NCI-H146 treated with DMSO at 0.1 percent for 48 hours (cell line): ENCODE results near the gene CHRNG.
A peak's percentile ranks its signal among the peaks of the same experiment; 100 is the strongest.

Experiments
- DNase-seq: peaks from one replicate; lab custom pipeline; 2025; ENCODE audit not compliant: unreplicated experiment; lab: John Stamatoyannopoulos, UW

Gene CHRNG, protein sequence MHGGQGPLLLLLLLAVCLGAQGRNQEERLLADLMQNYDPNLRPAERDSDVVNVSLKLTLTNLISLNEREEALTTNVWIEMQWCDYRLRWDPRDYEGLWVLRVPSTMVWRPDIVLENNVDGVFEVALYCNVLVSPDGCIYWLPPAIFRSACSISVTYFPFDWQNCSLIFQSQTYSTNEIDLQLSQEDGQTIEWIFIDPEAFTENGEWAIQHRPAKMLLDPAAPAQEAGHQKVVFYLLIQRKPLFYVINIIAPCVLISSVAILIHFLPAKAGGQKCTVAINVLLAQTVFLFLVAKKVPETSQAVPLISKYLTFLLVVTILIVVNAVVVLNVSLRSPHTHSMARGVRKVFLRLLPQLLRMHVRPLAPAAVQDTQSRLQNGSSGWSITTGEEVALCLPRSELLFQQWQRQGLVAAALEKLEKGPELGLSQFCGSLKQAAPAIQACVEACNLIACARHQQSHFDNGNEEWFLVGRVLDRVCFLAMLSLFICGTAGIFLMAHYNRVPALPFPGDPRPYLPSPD

DNA sequence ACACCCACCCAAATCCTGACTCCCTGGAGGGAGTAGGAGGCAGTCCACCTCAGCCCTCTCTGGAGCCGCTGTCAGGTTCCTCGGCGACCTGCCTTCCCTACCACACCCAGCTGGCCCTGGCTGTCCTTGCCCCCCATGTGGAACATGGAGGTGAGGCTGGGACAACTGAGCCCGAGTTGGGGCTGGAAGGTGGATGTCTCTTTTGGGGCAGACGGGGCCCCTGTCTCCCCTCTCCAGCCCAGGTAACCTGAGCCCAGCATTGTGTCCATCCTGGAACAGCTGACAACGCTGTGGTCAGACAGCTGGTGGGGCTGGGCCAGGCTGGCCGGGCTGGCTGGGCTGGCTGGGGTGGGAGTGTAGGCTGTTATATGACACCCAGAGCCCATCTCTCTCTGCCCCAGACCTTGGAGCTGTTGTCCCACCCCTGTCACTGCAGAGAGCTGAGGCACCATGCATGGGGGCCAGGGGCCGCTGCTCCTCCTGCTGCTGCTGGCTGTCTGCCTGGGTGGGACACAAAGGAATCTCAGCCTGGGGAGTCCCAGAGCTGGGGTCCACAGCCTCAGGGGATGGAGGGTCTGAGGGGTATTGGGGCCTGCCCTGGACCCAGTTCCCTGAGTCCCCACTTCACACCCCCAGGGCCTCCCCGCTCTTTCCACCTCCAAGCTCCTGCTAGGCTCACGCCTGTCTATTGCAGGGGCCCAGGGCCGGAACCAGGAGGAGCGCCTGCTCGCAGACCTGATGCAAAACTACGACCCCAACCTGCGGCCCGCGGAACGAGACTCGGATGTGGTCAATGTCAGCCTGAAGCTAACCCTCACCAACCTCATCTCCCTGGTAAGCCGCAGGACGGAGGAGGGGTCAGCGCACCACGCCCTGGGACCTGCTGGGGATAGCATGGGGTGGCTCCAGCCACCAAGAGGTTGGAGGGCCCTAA, at the start of gene CHRNG:
Gene CHRNG, plus strand, starts transcription at position 395 of the 934 bp plus-strand sequence. Its CDS starts 56 bp downstream, at position 451.
- no peak for DNase-seq

DNA sequence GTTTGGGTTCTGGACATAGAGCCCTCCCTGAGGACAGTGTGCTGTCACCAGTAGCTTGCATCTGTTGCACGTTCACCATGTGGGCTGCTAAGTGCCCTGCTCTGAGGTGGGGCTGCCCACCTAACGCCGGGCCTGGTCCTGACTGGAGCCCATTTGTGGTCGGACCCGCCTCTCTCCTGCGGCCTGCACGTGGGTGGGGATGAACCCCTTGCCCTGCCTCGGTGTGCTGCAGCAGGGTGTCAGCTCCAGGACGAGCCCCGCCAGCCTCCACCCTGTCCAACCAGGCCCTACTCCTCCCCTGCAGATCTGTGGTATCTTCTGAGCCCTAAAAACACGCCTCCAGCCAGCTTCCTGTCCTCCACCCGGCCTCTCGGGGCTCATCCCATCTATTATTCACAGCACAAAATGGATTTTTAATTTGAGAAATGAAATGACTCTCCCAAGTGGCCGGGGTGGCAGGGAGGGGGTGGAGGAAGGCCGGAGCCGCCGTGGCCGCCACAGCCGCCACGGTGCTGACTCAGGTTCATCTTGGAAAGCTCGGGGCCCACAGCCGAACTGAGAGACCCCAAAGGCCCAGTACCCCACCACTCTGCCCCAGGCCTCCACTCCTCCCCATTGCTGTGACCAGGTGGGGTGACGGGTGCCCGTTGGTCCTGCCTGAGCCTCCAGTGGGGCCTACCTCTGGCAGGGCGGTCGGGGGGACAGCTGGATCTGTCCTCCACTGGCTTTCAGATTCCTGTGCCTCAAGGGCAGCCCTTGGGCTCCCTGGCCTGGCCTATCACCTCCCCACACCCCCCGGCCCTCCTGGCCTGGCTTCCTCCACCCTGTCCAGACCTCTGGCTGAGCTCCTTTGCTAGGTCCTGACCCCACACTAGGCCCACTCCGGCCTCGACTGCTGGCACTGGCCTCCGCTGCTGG, 49.0 kb upstream of the CHRNG start:
- DNase-seq = no peak

DNA sequence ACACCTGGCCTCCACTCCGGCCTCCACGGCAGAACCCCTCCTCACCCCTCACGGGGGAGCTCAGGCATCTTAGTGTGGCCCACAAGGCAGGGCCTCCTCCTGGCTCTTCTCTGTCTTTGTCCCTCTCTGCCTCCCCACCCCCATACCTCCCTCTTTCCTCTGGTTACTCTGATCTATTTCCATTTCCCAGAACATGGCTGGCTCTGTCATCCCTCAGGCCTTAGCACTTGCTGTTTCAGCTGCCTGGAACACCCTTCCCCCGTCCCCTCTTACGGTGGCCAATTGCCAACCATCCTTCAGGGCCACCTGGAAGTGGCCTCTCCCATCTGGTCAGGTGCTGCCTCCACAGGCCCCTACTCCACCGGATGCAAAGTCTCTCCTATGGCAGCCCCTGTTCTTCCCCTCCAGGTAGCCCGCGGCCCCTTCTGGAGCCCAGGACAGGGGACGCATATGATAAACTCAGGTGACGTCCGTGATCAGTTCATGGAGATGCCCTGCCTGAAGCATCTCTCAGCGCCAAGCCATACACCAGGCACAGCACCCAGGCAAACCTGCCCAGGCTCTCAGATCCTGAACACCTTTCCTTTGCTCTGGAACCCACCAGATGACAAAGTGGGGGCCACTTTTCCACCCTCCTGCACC, 48.2 kb upstream of the CHRNG start:
- no peak for DNase-seq

DNA sequence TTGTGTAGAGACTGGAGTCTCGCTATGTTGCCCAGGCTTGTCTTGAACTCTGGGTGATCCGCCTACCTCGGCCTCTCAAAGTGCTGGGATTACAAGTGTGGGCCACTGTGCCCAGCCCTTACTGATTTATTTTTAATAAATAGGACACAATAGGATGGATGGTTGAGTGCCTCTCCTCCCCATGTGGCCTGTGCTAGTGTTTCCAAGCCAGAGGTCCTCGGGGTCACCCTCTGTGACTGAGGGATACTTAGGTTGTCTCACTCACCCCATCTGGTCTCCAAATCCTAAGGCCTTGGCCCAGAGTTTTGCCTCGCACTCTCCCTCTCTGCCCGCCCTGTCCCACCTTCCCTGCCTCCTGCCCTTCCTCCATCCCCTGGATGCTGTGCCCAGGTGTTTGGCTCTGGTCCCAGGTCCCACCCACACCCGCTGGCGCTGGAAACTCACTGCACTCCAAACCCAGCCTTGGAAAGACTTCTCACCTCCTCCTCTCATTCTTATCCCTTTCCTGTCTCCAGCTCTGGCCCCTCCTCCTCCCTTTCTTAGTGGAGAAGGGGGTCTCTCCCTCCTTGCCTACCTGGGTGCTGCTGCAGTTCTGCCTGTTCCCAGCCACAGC, 47.1 kb upstream of the CHRNG start:
- no peak for DNase-seq

DNA sequence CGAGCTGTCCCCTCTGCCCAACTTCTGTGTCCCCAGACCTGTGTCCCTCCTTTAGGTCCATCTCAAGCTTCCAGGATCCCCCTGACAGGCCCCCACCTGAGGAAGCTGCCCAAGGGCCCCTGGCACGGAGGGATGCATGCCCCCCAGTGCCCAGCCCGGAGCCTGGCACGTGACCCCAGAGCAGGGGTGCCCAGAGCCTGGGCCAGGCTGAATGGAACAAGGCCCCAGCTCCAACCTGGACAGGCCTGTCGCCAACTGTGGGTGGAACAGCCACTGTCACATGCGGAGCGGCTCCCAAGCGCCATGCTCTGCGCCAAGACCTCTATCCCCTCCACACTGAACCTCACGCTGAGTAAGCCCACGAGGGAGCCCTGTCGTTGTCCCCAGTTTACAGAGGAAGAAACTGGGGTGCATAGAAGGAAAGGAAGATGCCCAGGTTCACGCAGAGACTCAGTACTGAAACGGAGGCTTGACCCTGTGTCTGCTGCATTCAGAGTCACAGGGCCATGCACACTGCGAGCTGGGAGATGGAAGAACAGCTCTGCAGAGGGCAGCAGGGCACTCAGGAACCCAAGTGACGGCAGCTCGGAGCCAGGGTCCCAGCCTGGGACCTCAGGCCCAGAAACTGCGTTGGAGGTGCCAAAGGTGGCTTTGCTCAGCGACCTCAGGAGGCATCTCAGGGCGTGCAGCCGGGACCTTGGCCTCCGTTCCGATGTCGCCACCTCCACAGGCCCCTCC, 46.4 kb upstream of the CHRNG start:
- DNase-seq = no peak

DNA sequence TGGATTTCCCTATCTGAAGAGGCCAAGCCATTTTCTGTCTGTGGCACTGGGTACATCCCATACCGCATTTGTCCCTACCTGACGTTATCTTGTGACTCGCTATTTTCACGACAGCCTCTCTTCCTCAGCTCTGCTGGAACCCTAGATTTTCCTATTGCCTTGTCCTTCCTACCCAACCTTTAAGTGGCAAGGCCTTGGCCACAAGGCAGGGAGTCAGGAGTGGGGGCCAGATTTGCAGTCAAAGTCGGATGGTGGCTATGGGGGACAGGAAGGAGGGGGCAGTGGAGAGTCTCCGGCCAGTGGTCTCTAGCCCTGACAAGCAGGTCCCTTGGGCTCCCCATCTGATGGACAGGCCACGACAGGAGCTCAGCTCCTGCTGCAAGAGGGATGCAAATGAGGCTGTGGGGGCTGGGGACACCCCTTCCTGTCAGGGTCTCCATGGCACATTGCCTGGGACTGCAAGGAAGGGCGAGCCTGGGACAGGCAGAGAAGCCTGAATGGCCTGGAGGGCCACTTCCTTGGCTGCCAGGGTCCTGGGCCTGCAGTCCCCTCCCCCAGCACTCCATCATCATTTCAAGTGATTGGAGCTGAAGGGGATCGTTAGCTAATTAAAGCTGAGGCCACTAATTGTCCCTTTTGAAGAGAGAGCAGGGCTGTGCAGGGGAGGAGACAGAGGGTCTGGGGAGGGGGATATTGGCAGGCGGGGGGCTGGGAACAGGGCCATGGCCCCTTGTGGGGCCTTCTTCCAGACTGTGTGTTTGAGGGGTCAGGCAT, 45.6 kb upstream of the CHRNG start:
- no peak for DNase-seq

DNA sequence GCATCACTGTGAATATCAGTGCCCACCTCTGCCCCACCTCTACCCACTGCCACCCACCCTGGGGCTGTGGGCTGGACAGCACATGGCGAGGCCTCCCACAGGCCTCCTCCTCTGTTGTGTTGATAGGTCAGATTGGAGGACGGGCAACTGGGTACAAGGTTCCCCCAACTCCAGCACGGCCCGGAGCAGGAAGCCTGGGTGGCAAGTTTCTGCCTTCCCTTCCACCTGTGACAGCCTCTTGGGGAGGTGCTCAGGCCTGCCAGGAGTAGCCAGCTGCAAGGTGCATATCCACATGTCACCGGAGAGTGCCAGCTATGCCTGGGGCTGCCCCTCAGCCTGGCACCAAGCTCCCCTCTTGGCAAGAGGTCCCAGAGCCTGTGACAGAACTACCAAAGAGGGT, 45.0 kb upstream of the CHRNG start:
- DNase-seq = no peak

DNA sequence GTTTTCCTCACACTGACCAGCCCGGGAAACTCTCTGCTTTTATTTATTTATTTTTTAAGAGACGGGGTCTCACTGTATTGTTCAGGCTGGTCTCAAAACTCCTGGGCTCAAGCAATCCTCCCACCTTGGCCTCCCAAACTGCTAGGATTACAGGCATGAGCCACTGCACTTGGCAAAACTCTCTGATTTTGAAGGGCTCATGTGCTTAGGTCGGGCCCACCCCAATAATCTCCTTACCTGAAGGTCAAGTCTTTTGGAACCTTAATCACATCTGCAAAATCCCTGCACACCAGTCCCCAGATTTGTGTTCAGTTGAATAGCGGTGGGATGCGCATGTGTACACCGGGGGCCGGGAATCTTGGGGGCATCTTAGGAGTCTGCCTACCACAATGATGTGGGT, 44.2 kb upstream of the CHRNG start:
- no peak for DNase-seq

DNA sequence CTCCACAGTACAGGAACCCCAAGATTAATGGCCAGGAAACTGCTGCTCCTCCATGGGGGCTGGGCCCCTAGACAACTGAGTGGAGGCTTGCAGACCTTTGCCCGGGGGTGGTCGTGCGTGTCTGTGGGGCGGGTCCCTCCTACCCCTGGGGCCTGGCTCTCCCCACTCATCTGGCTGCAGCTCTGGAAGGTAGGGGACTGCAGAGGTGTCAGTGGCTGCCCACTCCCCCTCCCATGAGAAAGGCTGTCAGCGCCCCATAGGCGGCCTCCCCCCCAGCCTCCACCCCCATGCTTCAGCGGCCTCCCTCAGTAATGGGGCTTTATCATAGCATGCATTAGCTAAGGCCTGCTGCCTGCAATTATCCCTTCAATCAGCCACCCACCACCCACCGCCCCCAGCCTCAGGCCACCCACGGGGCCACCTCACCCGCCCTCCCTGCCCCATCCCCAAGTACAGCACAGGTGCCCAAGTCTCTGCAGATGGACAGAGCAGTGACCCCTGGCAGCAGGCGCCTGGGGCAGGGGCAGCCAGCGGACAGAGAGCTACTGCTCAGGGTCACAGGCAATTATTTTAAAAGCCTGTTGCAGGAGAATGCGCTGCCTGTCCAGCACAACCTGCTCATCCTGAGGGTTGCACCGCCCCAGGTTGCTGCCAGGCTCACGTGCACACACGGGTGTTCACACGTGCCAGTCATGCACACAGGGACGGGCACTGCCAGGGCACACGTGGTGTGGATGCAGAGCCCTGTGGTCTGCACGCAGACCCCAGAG, 42.8 kb upstream of the CHRNG start:
- DNase-seq = no peak

DNA sequence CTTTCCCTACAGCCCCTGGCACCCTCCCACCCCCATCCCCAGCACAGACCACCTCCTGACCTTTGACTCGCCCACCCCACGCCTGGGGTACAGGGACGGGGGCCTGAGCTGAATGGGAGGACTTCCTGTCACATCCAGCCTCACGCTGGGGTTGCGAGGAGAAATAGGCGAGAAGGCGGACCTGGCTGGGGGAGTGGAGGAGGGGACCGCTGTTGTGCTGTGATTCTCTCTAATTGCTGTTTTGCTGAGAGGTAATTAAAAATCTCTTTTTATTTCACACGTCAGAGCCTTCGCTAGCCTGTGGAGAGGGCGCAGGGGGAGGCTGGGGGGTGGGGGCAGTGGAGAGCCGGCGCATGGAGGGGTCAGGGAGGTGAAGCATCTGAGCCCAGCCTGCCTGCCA, 42.1 kb upstream of the CHRNG start:
- no peak for DNase-seq

DNA sequence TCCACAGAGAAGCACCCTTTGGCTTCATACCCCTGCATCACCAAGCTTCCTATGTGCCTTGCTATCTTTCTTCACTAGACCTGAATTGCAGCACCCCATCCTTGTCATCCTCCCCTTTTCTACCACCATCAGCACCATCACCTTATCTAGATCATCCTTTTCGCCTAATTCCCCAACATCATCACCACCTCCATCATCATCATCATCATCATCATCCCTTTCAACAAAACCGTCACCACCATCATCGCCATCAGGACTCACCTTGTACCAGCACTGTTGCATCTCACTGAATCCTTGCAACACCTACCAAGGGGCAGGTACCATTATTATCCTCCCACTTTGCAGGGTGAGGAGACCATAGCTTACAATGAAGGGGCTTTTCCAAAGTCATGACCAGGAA, 41.0 kb upstream of the CHRNG start:
- no peak for DNase-seq

DNA sequence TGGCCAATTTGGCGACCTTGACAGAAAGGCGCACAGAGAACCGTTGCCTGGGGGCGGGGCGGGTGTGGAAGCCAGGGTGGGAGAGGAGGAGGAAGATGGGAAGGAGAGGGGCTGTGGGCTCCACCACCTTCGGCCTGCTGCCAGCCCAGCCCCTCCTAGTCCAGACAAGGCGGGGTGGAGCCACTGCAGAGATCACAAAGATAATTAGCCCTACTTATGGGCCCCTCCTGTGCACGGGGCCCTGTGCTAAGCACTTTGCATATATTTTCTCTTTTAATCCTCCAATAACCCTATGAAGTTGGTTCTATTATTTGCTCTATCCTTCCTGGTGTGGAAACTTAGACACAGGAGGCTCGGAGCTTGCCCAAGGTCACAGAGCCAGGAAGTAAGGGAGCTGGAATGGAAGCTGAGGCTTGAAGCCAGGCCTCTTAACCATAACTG, 38.1 kb upstream of the CHRNG start:
- no peak for DNase-seq

DNA sequence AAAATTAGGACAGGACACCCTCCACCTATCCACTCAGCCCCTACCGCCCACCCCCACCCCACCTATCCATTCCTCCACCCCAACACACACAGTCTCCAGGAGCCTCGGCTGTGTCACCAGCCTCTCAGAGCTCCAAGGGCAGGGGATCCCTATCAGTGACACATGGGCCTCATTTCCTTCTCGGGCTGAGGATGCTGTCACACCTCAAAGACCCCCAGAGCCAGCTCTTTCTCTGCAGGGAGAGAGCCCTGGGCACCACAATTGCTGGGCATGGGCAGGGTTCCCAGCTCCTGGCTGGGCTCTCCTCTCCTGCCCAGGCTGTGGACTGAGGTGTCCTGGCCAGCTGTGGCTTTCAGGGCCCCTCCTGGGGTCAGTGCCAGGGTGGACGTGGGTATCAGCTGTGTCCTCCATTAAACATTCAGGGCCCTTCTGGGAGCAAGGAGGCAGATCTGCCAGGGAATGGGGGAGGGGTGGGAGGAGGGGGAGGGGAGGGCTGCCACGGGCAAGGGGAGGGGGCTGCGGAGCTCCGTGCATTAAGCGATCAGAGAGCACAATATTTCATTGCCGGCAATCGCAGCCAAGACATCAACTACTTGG, 37.6 kb upstream of the CHRNG start:
- DNase-seq = no peak

DNA sequence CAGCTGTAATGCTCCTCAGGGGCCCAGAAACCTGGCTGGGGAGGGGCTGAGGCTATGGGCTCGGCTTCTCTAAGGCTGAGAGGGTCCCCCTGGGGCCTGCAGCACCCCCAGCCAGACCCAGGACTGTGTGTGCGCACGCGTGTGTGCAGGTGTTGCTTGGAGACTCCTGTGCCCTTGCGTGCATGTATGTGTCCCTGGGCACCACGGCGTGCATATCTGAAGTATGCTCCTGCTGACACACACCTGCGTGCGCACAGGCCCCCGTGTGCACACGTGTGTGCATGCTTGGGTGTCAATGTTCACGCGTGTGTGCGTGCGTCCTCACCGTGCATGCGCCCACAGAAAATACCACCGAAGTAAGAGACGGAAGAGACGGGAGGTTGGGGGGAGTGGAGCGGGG, 37.0 kb upstream of the CHRNG start:
- no peak for DNase-seq

DNA sequence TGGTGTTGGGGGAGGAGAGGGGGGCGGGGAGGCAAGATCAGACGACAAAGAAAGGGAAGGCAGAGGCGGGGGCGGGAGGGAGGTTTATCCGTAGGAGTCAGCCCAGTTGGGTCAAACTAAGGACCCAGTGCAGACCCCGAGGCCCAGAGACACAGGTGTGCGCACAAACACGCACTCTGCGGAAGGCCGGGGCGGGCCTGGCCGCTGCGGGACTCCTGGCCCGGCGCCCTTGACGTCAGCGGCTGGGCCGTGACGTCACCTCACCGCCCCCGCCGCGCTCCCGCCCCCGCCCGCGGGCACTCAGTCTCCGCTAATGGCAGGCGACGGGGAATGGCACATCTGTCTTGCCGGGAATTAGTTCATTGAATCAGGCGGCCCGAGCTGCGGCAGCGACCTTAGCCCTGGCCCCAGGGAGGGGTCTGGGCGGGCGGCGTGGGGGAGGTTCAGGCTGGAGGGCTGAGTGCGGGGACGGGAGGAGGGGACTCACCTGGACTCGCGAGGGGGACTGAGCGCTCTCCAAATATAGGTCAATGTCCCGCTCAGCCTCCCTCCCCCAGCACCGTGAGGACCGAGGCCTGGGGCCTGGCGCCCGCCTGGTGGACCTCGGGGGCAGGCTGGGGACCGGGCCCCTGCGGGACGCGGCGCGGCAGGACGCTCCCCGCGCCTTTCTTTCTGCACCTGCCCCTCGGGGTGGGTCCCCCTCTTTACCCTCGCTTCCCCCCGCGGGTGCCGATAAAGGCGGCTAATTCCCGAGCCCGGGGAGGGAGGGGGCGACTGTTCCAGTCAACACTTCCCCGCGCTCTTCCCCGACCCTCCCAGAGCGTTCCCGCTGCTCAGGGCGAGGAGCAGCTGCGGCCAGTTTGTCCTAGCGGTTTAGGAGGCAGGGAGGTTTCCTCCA, 36.3 kb upstream of the CHRNG start:
- peak; percentile 12 for DNase-seq

DNA sequence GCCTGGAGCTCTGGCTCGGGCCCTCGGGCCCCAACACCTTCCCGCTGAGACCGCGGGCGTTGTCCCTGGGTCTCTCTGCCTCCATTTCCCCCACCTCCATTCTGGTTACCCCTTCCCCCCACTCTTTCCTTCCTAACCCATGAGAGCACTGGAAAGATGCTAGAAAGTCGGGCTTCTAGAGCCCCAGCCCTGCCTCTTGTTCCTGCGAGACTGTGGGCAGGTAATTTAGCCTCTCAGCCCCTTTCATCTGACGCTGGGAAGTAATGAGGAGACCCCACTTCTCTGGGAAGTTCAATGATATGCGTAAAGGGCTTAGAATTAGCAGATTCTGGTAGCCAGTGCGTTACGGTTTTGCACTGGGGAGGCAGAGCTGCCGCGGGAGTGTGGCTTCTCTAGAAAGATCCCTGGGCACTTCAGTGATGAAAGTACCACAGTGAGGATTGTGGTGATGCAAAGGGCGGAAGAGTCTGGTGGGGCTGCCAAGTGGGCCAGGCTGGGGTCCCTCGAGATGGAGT, 35.6 kb upstream of the CHRNG start:
- no peak for DNase-seq
